ENCODE results near the gene PDE6H. TPM values are rescaled to one million over a fixed set of nuclear protein-coding genes. Genes with fewer than 3 reads are reported as not detected.

Gene PDE6H
- total RNA-seq, 3 donors from 2014 or later, result 0.55 TPM; not detected in 2

DNA sequence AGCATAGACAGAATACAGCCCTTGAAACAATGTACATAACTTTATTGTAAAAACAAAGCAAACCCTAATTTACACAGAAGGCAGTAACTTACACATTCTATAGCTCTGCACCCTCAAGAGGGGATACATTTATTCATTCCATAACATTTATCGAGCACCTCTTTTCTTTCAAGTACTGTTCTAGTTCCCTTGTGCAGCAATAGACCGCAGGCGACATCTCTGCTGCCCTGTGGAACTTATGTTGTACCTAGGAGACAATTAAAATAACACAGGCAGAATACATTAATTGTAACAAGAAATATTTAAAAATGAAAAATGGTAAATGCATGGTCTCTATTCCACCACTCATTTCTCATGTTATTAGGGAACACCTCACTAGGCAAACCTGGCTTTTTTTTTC, 10.0 kb upstream of the PDE6H start:
- no peak for TF ChIP-seq CTCF (IDR thresholded peaks at IDR 0.05)
- intact Hi-C loops (cut with DNase I, micrococcal nuclease), result no loop called here

DNA sequence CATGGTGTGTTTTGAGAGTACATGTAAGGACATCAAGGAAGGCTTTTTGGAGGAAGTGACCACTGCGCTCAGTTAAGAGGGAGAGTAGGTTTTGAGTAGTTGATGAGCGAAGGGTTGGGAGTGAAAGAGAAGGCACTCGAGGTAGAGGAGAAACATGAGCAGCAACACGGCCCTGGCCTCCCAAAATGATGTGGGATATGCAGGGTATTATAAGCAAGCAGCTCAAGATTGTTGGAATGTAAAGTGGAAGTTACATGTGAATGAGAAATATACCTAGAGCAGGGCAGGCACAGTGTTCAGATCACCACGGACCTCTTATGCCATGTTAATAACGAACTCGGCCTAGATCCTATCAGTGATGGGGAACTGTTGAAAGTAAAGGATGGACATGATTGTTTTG, 9.3 kb upstream of the PDE6H start:
- H3K4me1 ChIP-seq (ENCODE audit: low read depth), result no peaks in the 10 kb centered on the region
- no peak for ATAC-seq
- no peak for DNase-seq
- TF ChIP-seq CTCF (IDR thresholded peaks at IDR 0.05), result no peak
- no peak overlapping the region for H3K4me3 ChIP-seq
- no peaks in the 10 kb centered on the region for H3K36me3 ChIP-seq (ENCODE audit: low read depth)
- intact Hi-C loops (cut with DNase I, micrococcal nuclease), result no loop called here
- no peaks in the 10 kb centered on the region for H3K9me3 ChIP-seq

More for the DNA sequence above, 10.0 kb upstream of the PDE6H start:
- no peak for ATAC-seq
- no peaks in the 10 kb centered on the region for H3K36me3 ChIP-seq (ENCODE audit: low read depth)
- DNase-seq, result no peak
- no peaks in the 10 kb centered on the region for H3K4me1 ChIP-seq (ENCODE audit: low read depth)
- H3K4me3 ChIP-seq, result no peak overlapping the region
- H3K9me3 ChIP-seq, result no peaks in the 10 kb centered on the region

DNA sequence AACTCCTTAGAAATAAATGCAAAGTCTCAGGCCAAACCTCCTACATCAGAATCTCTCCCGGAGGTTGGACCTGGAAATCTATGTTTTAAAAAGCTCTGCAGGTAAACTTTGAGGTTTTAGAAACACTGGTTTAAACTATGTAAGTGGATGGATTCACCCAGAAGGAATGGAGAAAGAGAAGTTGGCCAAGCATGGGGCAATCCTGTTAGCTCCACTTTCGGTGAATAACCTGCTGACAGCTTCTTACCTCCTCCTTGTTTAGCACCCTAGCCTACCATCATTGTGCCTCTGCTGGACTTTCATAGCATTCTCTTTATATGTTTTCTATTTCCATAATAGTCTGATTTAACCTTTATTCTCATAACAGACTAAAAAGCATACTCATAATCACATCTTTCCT, 8.4 kb upstream of the PDE6H start:
- no peak for ATAC-seq
- DNase-seq, result no peak
- Histone ChIP-seq H3K4me3 (no peak overlapping the region), H3K9me3 (no peaks in the 10 kb centered on the region), H3K36me3 (ENCODE audit: low read depth) (no peaks in the 10 kb centered on the region), H3K4me1 (ENCODE audit: low read depth) (no peaks in the 10 kb centered on the region)
- intact Hi-C loops (cut with DNase I, micrococcal nuclease), result no loop called here
- TF ChIP-seq CTCF (IDR thresholded peaks at IDR 0.05), result no peak

DNA sequence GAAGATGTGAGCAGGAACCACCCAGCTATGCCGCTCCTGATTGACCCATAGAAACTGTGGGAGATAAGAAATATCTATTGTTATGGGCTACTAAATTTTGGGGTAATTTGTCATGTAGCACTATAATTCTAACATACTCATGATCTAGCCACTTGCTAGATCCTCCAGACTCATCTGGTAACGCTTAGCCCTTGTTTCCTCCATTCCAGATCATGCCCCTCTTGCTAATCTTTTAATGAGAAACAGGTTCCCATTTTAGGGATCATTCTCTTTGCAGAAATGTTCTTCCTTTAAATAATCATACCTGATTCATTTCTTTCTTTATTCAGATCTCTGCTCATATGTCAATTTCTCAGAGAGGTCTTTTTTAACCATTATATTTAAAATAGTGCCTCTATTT, 7.6 kb upstream of the PDE6H start:
- DNase-seq, result no peak
- no peak for TF ChIP-seq CTCF (IDR thresholded peaks at IDR 0.05)
- H3K4me3 ChIP-seq, result no peak overlapping the region
- no peak for ATAC-seq
- intact Hi-C loops (cut with DNase I, micrococcal nuclease), result no loop called here
- no peaks in the 10 kb centered on the region for H3K4me1 ChIP-seq (ENCODE audit: low read depth)
- no peaks in the 10 kb centered on the region for H3K36me3 ChIP-seq (ENCODE audit: low read depth)
- no peaks in the 10 kb centered on the region for H3K9me3 ChIP-seq

DNA sequence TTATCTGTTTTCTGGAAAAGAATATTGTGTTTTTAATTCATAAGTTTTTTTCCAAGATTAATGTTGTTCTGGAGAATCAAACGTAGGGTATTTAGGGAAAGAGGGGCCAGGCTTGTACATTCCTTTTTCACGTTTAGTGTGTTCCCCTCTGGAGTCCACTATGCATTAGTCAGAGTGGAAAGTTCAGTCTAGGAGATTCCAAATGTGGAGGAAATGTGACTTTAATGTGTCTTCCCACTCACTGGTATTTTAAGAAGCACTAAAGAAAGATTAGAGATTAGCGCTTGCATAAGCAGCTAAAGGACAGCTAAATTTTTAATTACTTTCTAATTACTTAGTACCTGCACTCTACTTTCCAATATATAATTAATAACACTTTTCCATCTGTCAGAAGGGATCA, 4.4 kb upstream of the PDE6H start:
- DNase-seq (no peak), ATAC-seq (no peak)
- no peaks in the 10 kb centered on the region for H3K36me3 ChIP-seq (ENCODE audit: low read depth)
- no peaks in the 10 kb centered on the region for H3K9me3 ChIP-seq
- TF ChIP-seq CTCF (IDR thresholded peaks at IDR 0.05), result no peak
- no peaks in the 10 kb centered on the region for H3K4me1 ChIP-seq (ENCODE audit: low read depth)
- intact Hi-C loops (cut with DNase I, micrococcal nuclease), result no loop called here
- no peak overlapping the region for H3K4me3 ChIP-seq

DNA sequence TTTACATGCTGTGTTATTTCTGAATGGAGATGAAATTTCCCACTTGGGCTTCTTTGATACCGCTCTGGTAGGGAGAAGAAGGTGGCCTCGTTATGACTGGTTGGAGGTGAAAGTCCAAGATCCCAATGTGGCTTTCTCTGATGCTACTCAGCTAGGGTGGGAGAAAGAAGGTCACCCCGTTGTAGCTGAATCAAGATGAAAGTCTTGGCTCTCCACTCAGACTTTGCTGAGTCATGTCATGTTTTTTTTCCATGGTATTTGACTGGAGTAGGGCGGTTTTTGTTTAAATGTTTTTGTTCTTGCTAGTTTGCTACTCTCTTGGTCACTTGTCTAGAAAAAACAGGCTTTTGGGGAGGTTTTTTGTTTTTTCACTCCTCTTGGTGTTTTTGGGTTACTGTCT, 2.4 kb upstream of the PDE6H start:
- TF ChIP-seq CTCF (IDR thresholded peaks at IDR 0.05), result no peak
- no peaks in the 10 kb centered on the region for H3K9me3 ChIP-seq
- DNase-seq (no peak), ATAC-seq (no peak)
- no peak overlapping the region for H3K4me3 ChIP-seq
- no peaks in the 10 kb centered on the region for H3K36me3 ChIP-seq (ENCODE audit: low read depth)
- no peaks in the 10 kb centered on the region for H3K4me1 ChIP-seq (ENCODE audit: low read depth)
- intact Hi-C loops (cut with DNase I, micrococcal nuclease), result no loop called here
